ACHN (cell line): ENCODE data around the gene ASH1L.
"Not testable (repeated sequence)": the region's sequence is repeated elsewhere in the genome, so short reads cannot be mapped to it uniquely, and the experiment has no call there.

ENCODE experiments used
- DNase-seq: peaks from one replicate; pipeline ENCODE4 v3.0.0-alpha.2; 2015
- in situ Hi-C: cut with HindIII; loops from 2 replicates; pipeline ENCODE4 v1.10.0; 2017; ENCODE audit warnings: low sequenced_read_pairs, low pct_ligation_motif_present, low pct_unique_long_range_greater_than_20kb

ASH1L gene

GRCh38 chr1:155563377-155564022 lies 897 bp upstream of the ASH1L start:
- DNase-seq: peak; percentile 39
- in situ Hi-C loops: not testable (repeated sequence)

- DNase-seq, in situ Hi-C loops: not testable (repeated sequence)
Observed at GRCh38 chr1:155561779-155562580, 623 bp downstream of the ASH1L start.

GRCh38 chr1:155555915-155556314 lies 6.7 kb downstream of the ASH1L start:
- in situ Hi-C loops: no loop called here
- no peak for DNase-seq

GRCh38 chr1:155553349-155553748 lies 9.3 kb downstream of the ASH1L start:
- no peak for DNase-seq
- in situ Hi-C loops: no loop called here

GRCh38 chr1:155548706-155549105 lies 13.9 kb downstream of the ASH1L start:
- no peak for DNase-seq
- in situ Hi-C loops: no loop called here

- in situ Hi-C loops: no loop called here
Observed at GRCh38 chr1:155540000-155540874, 22.4 kb downstream of the ASH1L start.

GRCh38 chr1:155537193-155537592 lies 25.4 kb downstream of the ASH1L start:
- in situ Hi-C loops: no loop called here
- DNase-seq: no peak

More at GRCh38 chr1:155540000-155540874, 22.4 kb downstream of the ASH1L start:
- DNase-seq: no peak

GRCh38 chr1:155531624-155532023 lies 31.0 kb downstream of the ASH1L start:
- in situ Hi-C loops: no loop called here
- DNase-seq: no peak

- in situ Hi-C loops: no loop called here
- DNase-seq: no peak
Observed at GRCh38 chr1:155529929-155530328, 32.7 kb downstream of the ASH1L start.

- in situ Hi-C loops: no loop called here
- no peak for DNase-seq
Observed at GRCh38 chr1:155529109-155529508, 33.5 kb downstream of the ASH1L start.

- DNase-seq: no peak
Observed at GRCh38 chr1:155527677-155528076, 34.9 kb downstream of the ASH1L start.

GRCh38 chr1:155526356-155526755 lies 36.2 kb downstream of the ASH1L start:
- in situ Hi-C loops: no loop called here

More at GRCh38 chr1:155527677-155528076, 34.9 kb downstream of the ASH1L start:
- in situ Hi-C loops: no loop called here

GRCh38 chr1:155522069-155522468 lies 40.5 kb downstream of the ASH1L start:
- in situ Hi-C loops: no loop called here
- no peak for DNase-seq

More at GRCh38 chr1:155526356-155526755, 36.2 kb downstream of the ASH1L start:
- DNase-seq: no peak

GRCh38 chr1:155518484-155518883 lies 44.1 kb downstream of the ASH1L start:
- in situ Hi-C loops: no loop called here
- DNase-seq: no peak

- in situ Hi-C loops: no loop called here
- no peak for DNase-seq
Observed at GRCh38 chr1:155514582-155515187, 47.9 kb downstream of the ASH1L start.

GRCh38 chr1:155513300-155513916 lies 49.2 kb downstream of the ASH1L start:
- in situ Hi-C loops: no loop called here
- no peak for DNase-seq

- DNase-seq, in situ Hi-C loops: not testable (repeated sequence)
Observed at GRCh38 chr1:155511385-155511784, 51.2 kb downstream of the ASH1L start.

- in situ Hi-C loops: no loop called here
- DNase-seq: no peak
Observed at GRCh38 chr1:155509064-155509463, 53.5 kb downstream of the ASH1L start.
